Daoy (cell line): ENCODE measurements around the gene ADARB1. TPM values are rescaled to one million over a fixed set of nuclear protein-coding genes. Genes with fewer than 3 reads are reported as not detected.
"Not testable (repeated sequence)": the region's sequence is repeated elsewhere in the genome, so short reads cannot be mapped to it uniquely, and the experiment has no call there.

ENCODE experiments used
- DNase-seq: peaks from one replicate; pipeline ENCODE4 v3.0.0-alpha.2; 2015; ENCODE audit warnings: low read depth
- total RNA-seq: library from RNA; depleted of rRNA; stranded (reverse); fragments of >200 nt; shearing (Covaris generic); gene quantifications from 2 replicates; pipeline ENCODE4 v1.2.3, GENCODE V29; 2014; rRNA removed

Gene ADARB1, protein sequence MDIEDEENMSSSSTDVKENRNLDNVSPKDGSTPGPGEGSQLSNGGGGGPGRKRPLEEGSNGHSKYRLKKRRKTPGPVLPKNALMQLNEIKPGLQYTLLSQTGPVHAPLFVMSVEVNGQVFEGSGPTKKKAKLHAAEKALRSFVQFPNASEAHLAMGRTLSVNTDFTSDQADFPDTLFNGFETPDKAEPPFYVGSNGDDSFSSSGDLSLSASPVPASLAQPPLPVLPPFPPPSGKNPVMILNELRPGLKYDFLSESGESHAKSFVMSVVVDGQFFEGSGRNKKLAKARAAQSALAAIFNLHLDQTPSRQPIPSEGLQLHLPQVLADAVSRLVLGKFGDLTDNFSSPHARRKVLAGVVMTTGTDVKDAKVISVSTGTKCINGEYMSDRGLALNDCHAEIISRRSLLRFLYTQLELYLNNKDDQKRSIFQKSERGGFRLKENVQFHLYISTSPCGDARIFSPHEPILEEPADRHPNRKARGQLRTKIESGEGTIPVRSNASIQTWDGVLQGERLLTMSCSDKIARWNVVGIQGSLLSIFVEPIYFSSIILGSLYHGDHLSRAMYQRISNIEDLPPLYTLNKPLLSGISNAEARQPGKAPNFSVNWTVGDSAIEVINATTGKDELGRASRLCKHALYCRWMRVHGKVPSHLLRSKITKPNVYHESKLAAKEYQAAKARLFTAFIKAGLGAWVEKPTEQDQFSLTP
- total RNA-seq, result 4.7 and 14.1 TPM in 2 replicates

DNA sequence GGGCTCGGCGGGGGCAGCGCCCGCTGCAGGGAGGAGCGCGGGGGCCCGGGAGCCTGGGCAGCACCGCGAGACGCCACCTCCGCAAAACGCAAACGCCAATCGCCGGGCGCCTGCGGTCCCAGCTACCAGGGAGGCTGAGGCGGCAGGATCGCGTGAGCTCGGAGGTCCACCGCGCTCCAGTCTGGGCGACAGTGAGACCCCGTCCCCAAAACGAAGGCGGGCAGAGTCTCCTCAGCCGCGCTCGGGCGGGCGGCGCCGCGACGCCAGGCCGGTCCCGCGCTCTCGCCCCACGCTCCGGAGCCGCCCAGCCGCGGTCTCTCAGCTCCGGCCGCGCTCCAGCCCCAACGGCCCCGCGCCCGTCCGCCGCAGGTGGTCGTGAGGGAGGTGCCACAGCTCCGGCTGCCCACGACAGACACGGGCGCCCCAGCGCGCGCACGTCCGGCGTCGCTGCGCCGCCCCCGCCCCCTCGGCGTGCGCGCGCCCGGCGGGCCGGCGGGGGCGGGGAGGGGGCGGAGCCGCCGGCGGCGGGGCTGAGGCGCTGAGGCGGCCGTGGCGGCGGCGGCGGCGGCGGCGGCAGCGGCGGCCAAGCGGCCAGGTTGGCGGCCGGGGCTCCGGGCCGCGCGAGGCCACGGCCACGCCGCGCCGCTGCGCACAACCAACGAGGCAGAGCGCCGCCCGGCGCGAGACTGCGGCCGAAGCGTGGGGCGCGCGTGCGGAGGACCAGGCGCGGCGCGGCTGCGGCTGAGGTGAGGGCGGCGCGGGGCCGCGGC, at the start of gene ADARB1:
TSS of gene ADARB1 (plus strand) at position 533 of the 770 bp plus-strand sequence. CDS start 97,077 bp downstream, outside the sequence.
- DNase-seq, result peak; percentile 82

DNA sequence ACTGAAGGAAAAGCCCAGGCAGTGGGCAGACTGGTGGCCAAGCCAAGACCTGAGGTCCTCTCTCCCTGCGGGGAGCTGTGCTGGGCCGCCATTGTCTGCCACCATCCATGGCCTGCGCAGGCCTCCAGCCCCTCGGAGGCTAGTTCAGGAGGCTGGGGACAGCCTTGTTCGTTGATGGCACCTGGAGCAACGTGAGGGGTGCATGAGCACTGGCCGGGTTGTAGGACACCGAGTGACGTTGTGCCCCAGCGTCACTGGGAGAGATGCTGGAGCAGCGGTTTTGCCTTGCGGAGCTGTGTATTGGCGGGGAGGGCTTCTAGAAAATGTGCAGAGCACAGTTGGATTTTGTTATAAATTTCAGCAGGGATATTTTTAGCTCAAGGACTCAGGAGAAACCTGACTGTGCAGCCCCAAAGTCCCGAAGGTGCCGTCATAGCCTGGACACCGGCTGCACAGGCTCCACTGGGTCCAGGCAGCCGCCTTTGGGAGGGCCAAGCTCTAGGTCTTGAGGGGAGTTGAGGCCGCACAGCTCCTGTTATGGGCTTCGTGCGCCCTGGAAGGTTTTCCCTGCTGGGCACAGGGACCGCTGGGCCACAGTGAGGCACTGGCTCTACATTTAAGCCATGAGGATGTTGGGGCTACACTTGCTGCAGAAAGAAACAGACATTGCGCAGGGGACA, 48.2 kb upstream of the ADARB1 start:
- no peak for DNase-seq

DNA sequence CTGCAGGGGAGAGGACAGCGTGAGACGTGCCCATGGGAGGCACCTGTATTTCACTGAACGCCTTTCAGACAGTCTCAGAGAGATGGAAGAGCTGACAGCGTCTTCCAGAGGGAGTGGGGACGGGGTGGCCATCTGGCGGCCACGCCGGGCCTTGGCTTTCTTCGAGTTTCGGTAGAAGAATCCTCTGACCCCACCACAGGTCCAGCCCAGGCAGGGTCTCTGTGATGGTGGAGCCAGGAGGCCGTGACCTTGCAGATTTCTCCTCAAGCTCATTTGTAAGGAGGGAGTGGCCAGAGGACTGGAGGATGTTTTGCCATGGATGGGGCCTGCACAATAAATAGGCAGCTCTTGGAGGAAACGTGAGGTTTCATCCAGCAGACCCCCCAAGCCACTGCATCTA, 47.6 kb upstream of the ADARB1 start:
- DNase-seq, result no peak

DNA sequence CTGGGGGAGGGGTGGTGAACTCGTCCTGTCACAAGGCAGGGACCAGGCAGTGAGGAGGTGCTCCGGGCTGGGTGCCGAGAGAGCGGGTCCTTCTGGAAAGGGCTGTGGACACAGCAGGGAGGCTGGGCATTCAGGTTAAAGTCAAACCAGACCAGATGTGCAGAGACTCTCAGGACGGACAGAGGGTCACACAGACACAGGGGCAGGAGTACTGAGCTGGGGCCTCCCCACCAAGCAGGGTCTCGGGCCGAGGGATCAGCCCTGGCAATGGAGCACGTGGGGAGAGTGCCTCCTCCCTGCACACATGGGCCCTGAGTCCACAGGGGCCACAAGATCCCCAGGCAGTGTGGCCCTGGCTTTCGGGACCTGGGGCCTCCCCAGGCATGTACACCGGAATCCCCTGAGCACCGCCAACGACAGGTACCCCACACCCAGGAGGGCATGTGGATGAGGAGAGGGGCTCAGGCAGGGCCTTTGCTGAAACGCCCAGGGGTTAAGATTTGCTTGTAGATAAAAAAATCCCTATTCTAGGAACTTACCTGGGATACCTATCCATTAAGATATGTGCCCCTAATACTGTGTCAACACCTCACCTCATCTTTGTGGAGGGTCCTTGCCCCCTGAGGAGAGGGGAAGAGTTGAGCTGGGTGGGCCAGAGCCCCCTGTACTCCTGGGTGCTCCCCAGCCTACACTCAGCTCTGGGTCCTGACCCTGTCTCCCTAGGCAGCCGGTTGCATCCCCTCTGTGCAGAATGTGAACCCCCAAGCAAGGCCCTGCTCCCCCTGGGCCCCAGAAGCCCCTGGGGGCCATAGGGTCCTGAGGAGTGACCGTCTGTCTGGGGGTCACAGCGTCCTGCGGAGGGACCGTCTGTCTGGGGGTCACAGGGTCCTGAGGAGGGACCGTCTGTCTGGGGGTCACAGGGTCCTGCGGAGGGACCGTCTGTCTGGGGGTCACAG, 46.9 kb upstream of the ADARB1 start:
- no peak for DNase-seq

GRCh38 chr21:45028645-45029044, 45.7 kb upstream of the ADARB1 start:
- not testable (repeated sequence) for DNase-seq

- DNase-seq, result no peak
Measured at GRCh38 chr21:45029298-45029947, 45.0 kb upstream of the ADARB1 start.

DNA sequence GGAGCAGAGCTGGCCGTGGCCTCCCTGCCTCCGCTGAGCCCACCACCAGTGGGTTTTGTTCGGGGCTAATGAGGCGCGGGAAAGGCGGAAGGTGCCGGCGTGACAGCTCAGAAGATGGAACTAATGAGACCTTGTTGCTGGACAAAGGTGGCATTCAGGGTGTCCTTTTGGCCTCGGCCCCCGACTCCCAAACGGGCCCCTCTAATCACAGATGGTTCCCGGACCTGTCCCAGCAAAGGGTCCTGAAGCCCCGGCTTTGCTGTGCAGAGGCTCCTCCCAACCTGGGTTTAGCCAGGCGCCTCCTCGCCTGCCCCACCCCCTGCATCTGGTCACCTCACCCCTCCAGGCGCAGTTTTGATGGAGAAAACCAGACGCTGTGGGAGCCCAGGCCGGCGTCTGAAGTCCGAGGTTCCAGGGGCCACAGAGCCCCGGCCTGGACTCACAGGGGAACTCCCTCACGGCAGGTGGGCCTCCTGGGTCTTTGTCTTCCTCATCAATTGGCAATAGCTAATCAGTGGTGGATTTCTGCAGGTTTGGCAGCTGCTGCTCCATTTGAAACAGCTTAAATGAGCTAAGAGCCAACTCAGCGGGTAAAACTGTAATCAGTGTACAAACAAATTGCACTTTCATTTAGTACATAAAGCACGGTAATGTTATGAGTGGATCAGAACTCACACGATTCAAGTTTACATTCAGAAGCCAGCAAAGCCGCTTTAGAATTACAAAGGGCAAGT, 44.3 kb upstream of the ADARB1 start:
- no peak for DNase-seq

- DNase-seq, result no peak
Measured at GRCh38 chr21:45030682-45031570, 43.5 kb upstream of the ADARB1 start.

DNA sequence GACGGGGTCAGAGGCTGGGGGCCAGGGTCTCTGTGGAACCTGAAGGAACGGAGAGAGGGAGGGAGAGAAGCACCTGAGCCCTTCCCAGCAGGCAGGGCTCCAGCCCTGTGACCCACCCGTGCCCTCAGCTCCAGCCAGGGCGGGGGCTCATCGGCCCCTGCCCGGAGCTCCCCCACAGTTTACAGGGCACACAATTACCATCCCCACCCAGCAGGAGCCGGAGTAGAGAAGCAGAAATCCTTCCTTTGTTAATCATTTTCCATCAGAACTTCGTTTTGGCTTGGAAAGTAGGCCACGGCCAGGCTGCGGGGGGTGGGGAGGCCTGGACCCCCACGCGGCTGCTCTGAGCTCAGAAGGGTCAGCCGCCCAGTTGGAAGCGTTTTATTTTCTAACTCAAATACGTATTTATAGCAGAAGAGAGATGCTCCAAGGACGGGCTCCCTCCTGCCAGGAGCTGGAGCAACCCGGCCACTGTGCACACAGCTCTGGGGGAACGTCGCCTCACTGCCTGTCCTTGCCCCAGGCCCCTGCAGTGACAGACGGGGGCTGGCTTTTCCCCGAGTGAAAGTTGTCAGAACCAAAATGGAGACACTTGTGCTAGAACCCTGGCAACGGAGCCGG, 42.7 kb upstream of the ADARB1 start:
- DNase-seq, result no peak

- no peak for DNase-seq
Measured at GRCh38 chr21:45032332-45032731, 42.0 kb upstream of the ADARB1 start.

- DNase-seq, result no peak
Measured at GRCh38 chr21:45032977-45033710, 41.2 kb upstream of the ADARB1 start.

- DNase-seq, result no peak
Measured at GRCh38 chr21:45033791-45034555, 40.4 kb upstream of the ADARB1 start.

DNA sequence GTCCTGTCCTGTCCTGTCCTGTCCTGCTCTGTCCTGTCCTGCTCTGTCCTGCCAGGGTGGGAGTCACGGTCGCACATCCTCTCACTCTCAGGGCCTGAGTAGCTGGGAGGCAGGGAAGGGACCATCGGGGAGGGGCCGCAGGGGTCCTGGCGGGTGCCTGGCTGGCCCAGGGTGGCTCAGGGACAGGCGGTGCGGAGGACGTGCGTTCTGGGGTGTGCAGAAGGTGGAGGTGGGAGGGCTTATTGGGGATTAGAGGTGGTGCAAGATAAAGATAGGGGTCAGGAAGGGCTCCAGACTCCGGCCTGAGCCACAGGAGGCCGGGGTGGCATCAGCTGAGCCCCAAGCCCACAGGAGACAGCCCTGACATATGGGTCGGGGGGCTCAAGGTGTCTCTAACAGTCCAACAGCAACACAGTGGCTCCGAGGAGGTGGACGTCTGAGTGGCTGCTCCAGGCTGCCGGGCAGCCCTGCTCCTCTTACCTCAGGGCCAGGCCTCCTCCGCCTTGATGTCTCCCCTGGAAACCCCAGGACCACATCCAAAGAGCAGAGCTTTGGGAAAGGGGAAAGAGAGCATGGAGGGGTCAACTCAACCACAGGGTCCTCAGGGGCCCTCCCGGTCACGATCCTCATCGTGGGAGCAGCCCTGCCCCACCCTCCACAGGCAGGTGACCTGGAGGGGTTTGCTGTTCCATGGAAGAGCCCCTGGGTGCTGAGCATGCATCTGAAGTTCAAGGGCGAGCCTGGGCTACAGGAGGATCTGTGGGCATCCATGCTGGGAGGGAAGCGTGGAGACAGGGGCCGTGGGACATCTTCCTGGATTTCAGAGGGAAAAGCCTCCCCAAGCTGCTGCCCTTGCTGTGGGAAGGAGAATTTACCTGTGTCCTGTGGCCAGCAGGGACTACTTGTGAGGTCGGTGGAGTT, 39.6 kb upstream of the ADARB1 start:
- no peak for DNase-seq

DNA sequence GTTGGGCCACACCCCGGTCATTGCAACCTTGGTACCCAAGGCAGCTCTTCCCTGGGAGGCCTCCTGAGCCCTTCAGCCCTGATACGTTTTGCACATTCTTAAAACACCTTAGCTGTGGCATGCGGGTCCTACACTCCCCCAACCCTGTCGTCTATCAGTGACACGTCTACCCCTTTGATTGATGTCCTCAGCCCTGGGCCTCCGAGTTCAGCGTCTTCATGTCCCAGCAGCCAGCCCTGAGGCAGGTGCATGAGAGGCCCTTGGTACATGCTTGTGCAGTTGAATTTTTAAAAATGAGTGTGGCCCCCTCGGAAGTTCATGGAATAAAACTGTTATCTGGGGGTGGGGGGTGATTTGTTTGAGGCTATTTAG, 38.9 kb upstream of the ADARB1 start:
- no peak for DNase-seq

DNA sequence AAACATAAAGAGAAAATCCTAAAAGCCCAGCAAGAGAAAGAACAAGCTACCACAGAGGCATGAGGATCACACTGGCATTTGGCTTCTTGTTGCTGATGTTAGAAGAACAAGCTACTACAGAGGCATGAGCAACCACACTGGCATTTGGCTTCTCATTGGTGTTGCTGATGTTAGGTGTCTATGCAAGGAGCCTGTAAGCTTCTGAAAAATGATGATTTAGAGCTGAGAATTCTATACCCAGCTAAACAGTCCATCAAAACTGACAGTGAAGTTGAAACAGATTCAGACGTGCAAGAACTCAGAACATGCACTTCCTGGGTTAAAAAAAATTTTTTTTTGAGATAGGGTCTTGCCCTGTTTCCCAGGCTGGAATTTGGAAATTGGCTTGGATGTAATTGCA, 37.8 kb upstream of the ADARB1 start:
- no peak for DNase-seq
